ENCODE measurements around the gene ANKH. TPM values are rescaled to one million over a fixed set of nuclear protein-coding genes. Genes with fewer than 3 reads are reported as not detected.
A peak's percentile ranks its signal among the peaks of the same experiment; 100 is the strongest.

Gene ANKH
- total RNA-seq, 1 experiment from 2014 or later, result 45.0 TPM

GRCh38 chr5:14716755-14717752 is 154.5 kb downstream of the ANKH start:
- DNase-seq (ENCODE audit: low read depth), result no peak

- no peak for DNase-seq (ENCODE audit: low read depth)
These were observed 156.1 kb downstream of the ANKH start for GRCh38 chr5:14715481-14715880.

DNA sequence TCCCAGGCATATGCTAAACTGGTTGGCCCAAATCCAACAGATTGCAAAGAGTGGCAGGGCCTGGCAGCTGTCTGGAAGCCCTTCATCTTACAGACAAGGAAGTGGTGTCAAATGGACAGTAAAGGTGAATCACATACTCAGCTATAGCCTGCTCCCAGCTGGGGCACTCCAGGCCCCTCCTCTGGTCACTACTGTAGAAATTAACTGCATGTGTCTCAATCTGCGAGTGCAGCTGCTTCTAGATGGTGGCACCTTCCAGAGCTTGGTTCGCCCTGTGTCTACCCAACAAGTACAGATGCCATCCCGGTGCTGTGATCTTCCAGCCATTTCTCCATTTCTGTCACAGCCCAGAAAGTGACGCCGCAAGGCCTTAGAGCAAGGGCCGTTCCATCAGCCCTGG is 156.9 kb downstream of the ANKH start:
- peak; percentile 46 for DNase-seq (ENCODE audit: low read depth)

DNA sequence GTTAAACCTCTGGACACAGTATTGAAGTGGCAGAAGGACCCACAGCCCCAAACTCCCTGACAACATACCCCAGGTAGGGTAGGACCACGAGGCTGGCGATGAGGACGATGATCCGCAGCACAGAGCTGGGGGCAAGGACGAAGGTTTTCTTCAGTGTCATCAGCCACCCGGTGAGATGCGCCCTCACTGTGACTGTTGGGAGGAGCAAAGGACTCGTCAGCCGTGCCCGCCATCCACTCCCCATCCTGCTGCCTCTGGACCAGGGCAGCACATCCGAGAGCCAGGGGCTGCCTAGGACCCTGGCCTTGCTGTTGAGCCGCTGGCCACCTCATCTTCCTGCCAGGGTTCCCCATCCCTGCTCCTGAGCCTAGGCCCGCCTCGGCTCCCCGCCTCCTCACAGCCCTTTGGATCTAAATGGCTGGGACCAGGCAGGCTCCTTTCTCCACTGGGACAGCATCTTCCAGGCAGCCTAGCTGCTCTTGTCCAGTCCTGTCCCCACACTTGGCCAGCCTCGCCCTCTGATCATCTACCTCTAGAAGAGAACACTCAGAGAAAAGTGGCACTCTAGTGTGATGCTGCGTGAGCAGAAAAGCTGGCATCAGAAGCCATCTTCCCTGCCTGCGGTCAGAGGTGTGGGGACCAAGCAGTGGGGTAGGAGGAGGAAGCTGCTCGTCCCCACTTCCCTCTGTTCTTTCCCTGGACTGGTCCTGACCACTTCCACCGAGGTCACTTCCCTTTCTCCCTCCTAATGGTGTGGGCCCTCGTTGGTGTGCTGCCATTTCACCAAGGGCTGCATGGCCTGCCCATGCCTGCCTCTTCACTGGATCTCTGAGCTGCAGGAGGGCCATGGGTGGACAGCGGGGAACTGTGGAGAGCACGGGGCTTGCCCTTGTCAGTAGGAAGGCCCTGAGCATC is 157.8 kb downstream of the ANKH start:
- DNase-seq (ENCODE audit: low read depth), result no peak

- no peak for DNase-seq (ENCODE audit: low read depth)
These were observed 158.9 kb downstream of the ANKH start for GRCh38 chr5:14712666-14713065.

- no peak for DNase-seq (ENCODE audit: low read depth)
These were observed 159.4 kb downstream of the ANKH start for GRCh38 chr5:14712131-14712530.

GRCh38 chr5:14710313-14710994 is 161.1 kb downstream of the ANKH start:
- no peak for DNase-seq (ENCODE audit: low read depth)

DNA sequence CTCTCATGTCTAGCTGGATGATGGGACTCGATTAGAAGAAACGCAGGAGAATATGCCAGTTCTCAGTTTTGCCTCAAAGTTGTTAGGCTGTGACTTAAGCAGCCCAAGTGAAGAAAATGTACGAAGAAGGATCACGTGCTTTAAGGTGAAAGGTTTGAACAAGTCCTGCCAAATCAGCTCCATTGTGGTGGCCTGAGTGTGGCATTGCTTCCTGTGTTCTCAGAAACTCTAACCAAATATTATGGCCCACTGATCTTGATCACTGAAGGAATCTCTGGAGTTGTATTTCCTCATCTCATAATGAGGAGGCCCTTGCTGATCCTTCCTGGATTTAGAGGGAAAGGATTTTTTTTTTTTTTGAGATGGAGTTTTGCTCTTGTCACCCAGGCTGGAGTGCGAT is 163.0 kb downstream of the ANKH start:
- no peak for DNase-seq (ENCODE audit: low read depth)

DNA sequence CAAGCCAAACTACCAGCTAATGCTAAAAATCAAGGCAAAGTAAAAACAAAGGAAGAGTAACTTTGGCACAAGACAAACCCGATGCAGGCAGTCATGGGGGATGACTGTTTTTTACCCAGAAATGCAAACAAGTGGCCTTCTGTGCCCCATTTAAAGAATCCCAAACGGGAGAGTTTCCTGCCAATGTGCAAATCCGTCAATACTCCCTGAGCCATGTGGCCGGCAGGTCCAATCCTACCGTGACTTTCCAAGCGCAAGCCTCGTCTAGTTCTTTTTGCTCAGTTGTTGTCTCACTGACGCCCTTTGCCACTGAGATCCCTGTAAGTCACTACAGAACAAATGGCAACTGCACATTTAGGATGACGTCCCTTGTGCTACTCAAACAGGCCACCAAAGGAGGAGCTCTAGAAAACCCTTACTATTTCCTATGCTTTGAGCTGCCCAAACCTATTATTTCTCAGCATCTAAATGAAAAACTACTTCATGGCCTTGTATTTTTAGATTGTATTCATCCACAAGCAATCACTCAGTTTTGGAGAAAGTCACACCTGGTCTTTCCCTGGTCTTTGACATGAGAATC is 163.7 kb downstream of the ANKH start:
- DNase-seq (ENCODE audit: low read depth), result no peak

DNA sequence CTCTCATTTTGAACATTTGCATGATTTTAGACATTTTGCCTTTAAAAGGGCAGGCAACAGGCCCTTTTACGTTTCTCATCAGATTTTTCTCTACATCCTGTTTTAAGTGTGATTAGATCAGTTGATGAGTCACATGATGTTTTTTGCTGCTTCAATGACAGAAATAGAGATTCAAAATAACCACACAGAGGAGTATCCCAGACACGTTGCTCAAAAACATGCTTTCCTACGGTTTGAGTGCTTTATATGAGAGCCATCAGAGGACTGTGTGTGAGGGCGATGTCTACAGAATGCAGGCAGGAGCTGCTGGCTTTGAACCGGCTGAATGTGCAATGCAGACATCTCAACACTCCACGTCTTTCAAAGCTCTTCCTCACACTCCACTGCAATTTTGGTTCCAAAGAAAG is 165.0 kb downstream of the ANKH start:
- DNase-seq (ENCODE audit: low read depth), result peak; percentile 77

GRCh38 chr5:14705556-14705955 is 166.0 kb downstream of the ANKH start:
- no peak for DNase-seq (ENCODE audit: low read depth)

GRCh38 chr5:14702238-14702839 is 169.2 kb downstream of the ANKH start:
- DNase-seq (ENCODE audit: low read depth), result no peak

GRCh38 chr5:14701556-14701955 is 170.0 kb downstream of the ANKH start:
- no peak for DNase-seq (ENCODE audit: low read depth)

- no peak for DNase-seq (ENCODE audit: low read depth)
These were observed 170.8 kb downstream of the ANKH start for GRCh38 chr5:14700478-14701436.

DNA sequence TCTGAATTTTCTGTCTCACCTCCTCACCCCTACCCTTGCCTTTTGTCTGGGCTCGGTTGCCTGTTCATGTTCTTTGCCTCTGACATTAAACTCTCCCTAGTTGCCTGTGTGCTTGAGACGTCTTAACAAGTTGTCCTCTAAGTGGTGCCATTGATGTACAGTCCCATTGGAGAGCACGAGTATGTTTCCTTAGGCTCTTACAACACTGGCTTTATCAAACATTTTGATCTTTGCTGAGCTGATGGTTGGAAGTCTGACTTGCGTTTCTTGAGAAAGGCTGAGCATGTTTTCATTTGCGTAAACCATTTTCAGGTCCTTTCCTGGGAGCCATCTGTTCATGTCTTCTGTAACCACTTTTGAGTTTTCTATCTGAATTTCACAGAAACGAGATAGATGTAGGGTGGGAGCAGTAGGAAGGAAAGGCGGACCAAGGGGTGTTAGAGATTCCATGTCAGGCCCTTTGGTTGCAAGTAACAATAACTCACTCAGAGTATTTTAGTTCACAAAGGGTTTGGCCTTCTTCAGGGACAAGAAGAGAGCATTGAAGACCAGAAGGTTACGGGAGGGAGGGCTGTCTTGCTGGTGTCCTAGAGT is 171.7 kb downstream of the ANKH start:
- no peak for DNase-seq (ENCODE audit: low read depth)

GRCh38 chr5:14699159-14699558 is 172.4 kb downstream of the ANKH start:
- DNase-seq (ENCODE audit: low read depth), result no peak

DNA sequence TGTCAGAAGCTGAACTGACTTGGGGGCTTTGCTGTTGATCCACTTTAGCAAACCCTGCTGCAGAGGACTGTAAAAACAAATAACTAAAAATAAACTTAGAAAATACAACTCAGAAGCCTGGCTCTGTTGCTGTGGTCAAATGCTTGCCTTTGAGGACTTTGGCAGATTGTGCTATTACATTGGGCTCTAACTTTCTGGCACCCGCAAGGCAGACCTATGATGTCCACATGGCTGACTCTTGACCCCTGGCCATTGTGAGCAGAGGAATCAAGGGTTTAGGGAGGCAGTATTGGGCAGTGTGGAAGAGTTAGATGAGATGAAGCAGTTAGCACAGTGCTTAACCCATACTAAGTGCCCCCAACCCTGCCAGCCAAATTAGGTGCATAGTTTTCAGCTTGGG is 173.1 kb downstream of the ANKH start:
- DNase-seq (ENCODE audit: low read depth), result no peak

GRCh38 chr5:14696851-14697250 is 174.7 kb downstream of the ANKH start:
- DNase-seq (ENCODE audit: low read depth), result no peak

GRCh38 chr5:14696057-14696456 is 175.5 kb downstream of the ANKH start:
- DNase-seq (ENCODE audit: low read depth), result no peak
